Superior temporal gyrus (tissue), 1 donor: ENCODE results near the gene RNF167.

Source experiments
- DNase-seq: peaks from one replicate; pipeline ENCODE4 v3.0.0-alpha.2; 2016; ENCODE audit errors: extremely low spot score

Gene RNF167

DNA sequence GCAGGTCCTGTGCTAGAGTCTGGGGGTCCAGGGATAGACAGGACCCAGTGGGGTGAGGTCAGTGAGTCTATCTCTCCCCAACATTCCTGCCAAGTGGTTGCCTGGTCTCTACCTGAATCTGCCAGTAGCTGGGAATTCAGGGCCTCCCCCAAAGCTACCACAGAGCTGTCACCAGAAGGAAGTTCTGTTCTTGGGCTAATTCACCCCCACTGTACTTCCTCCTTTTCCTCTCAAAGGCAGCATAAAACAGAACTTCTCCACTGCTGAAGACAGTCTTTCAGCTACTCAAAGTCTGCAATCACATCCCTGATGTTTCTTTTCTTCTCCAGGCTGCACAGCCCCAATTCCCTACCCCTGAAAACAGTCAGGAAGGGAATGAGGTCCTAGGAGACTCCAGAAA, 38.7 kb downstream of the RNF167 start:
- no peak for DNase-seq

GRCh38 chr17:4980644-4981216, 40.7 kb downstream of the RNF167 start:
- peak; percentile 67 for DNase-seq

DNA sequence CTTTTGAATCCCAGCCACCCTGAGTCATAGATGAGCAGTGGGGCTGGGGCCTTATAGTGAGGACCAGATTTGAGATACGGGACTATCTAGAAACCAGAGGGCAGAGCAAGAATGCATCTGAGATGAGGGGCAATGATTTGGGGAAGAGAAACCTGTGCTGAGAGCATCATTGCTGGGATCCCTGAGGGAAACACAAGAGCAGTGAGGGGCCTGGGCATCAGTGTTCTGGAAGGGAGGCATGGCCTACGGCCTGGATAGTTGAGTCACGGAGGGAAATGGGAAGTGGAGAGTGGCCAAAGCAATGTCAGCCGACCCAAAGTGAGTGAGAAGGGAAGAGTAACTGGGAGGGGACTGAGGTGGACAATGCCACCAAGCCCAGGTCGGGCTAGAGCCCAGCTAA, 42.2 kb downstream of the RNF167 start:
- no peak for DNase-seq

GRCh38 chr17:4986403-4986802, 46.3 kb downstream of the RNF167 start:
- DNase-seq = no peak

GRCh38 chr17:4986951-4987766, 47.1 kb downstream of the RNF167 start, which contains the start of gene CAMTA2:
Gene CAMTA2, minus strand, starts transcription at chr17:4987675. Its CDS starts 1,453 bp downstream, at chr17:4986222.
- peak; percentile 86 for DNase-seq

DNA sequence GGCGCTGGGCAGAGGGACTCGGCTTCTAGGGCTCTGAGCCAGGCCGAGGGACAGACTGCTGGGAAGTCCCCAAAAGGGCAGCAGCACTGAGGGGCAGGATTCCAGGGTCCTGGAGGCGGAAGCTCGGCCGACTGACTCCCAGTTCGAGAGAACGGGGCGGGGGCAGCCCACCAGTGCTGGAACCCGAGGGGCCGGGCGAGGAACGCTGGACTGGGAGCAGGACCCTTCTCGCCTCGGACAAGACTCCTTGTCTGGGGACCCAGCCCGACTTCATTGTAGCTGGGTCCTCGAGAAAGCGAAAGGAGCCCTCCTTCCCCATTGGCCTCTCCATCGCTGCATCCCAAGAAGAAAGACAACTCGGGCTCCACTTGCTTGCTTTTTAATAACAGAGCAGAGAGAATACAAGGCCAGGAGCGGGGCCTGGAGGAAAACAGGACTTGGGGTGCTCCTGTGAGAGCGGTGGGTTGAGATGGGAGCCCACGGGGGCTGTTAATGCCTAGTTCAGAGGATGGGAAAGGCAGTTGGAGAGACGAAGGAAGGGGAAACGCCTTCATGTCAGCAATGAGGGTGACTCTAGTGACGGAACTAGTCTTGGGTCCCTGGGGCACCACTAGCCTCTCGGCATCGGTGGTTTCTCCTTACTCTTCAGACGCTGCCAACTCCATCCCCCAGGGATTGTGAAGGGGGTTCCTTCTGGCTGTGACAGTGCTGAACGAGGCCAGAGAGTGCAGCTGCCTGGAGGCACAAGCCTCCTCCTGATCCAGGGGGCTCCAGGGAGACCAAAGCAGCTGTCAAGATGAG, 47.9 kb downstream of the RNF167 start:
- DNase-seq = no peak

DNA sequence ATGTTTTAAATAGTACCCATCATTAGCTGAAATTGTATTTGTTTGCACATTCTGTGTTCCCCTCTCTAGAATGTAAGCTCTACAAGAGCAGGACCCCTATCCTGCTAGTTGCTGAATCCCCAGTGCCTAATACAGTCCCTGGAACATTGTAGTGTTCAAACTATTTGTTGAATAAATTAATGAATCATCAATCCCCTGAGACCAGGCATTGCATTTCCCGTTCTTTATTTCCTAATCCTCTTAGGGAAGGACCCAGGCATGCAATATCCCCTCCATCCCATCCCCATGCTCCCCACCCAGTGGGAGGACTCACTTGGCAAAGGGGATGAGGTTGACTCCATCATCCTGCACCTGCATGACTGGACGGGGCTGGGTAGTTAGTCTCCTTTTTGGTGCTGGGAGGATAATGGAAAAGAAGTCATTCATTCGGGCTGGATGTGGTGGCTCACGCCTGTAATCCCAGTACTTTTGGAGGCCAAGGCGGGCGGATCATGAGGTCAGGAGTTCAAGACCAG, 54.1 kb downstream of the RNF167 start:
- no peak for DNase-seq
